ENCODE data around the gene TRPV3.
"Not testable (repeated sequence)": the region's sequence is repeated elsewhere in the genome, so short reads cannot be mapped to it uniquely, and the experiment has no call there.

Gene TRPV3

DNA sequence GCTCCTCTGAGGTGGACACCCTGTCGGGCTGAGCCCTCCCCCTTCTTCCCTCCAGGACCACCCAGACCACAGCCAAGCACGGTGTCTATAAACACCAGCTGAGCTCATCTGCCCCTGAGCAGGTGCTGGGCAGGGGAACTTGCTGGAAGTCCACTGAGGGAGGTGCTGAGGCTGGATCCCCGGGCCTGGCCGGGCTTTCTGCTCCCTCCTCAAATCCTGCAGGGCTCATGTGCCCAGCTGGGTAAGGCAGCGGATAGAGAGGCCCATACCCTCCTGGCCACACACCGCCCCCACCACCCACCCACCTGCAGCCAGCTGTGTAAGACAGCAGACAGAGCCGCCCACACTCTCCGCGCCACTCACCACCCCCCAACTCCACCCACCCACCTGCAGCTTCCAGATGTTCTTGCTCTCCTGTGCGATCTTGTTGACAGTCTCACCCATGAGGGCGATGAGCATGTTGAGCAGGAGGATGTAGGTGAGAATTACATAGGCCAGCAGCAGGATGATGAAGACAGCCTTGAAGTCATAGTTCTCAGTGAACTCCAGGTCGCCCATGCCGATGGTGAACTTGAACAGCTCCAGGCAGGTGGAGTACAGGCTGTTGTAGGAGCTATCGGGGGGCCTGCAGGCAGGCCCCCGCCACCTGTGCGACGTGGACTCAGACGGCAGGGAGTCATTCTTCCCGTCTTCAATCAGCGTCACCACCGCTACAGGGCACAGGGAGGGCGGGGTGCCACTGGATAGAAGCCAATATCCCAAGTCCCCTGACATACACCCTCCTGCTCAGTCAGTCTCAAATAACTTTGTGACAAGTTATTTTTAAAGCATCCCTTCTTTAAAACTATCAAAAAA is 15.9 kb upstream of the TRPV3 start:
- no peak for DNase-seq (ENCODE audit: low spot score)

DNA sequence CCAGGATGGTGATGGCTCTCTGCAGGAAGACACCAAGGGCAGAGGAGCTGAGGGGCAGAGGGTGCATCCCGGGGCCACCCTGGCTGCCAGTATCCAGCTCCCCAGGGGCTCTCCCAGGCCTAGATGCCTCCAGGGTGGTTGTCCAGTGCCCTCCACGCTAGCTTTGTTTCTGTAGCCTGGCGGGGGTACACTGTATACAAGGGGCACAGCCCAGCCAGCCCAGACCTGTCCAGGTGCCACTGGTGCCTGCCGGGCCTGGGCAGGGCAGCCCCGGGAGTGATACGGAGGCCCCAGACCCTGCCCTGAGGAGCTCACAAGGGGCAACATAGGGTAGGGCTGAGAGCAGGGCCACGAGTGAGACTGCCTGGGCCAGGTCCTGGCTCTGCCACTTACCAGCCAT is 14.6 kb upstream of the TRPV3 start:
- no peak for DNase-seq (ENCODE audit: low spot score)

- no peak for DNase-seq (ENCODE audit: low spot score)
These were observed 13.7 kb upstream of the TRPV3 start for GRCh38 chr17:3571043-3571900.

DNA sequence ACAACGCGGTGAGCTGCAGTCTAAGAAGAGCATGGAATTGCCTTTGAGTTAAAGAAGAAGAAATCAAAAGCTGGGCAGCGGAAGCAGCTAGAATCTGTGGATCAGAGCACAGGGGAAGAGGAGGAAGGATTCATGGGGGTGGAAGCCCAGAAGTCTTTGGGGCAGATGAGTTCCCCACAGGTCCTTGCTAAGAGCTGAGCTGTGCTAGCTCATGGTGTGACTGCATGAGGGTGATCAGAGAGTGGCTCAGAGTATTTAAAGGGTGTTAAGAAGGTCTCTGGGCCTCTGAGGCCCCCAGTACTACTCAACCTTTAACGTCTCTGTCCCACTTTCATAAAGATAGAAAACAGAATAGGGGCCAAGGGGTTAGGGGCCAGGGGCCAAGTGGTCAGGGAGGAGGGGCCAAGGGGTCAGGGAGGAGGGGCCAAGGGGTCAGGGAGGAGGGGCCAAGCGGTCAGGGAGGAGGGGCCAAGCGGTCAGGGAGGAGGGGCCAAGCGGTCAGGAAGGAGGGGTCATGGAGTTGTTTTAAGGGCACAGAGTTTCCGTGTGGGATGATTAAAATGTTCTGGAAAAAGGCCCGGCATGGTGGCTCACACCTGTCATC is 12.0 kb upstream of the TRPV3 start:
- no peak for DNase-seq (ENCODE audit: low spot score)

DNA sequence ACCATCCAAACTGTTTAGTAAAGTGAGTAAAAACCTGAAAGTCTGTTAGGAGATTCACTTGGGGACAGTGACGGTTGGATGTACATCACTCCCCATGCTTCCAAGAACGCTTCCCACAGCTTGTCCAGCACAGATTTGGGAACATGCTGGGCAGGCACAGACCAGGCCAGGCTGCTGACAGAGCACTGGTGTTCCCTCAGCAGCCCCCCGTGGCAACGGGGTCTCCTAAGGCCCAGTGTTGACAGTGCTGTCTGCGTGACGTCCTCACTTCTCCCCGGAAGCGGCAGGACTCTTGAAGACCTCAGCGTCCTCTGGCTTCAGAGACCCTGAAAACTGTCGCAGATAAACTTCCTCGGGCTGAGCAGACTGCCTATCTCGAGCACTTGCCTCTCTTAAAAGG is 8.9 kb upstream of the TRPV3 start:
- no peak for DNase-seq (ENCODE audit: low spot score)

DNA sequence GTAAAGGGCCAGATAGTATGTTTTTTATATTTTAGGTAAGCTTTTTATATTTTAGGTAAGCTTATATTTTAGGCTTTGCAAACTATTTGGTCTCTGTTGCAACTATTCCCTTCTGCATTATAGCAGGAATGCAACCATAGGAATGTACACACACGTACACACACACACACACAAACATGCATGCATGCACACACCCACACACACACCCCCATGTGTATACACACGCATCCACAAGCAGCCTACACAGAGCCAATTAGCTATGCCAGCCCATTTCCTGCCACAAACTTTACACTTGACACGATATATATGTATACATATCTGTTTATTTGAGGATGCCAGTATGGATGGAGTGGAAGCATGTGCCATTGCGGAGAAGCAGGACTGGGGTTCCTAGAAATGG is 7.5 kb upstream of the TRPV3 start:
- no peak for DNase-seq (ENCODE audit: low spot score)

- not testable (repeated sequence) for DNase-seq (ENCODE audit: low spot score)
These were observed 6.6 kb upstream of the TRPV3 start for GRCh38 chr17:3564241-3564640.

DNA sequence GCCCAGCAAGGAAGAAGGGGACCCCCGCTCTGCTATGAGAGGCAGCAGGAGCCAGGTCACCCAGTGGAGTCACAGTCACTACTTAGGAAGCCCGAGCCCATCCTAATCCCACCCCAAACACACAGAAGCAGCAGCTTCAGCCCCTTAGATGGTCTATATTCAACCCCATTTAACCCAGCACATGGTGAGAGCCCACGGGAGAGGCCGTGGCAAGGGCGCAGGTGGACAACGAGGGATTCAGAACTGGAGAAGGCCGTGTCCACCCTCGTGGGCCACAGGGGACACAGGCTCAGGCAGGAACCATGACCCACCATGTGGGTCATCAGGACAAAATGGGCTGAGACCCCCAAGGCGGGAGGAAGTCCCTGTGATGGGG is 1.6 kb upstream of the TRPV3 start:
- DNase-seq (ENCODE audit: low spot score) = no peak

DNA sequence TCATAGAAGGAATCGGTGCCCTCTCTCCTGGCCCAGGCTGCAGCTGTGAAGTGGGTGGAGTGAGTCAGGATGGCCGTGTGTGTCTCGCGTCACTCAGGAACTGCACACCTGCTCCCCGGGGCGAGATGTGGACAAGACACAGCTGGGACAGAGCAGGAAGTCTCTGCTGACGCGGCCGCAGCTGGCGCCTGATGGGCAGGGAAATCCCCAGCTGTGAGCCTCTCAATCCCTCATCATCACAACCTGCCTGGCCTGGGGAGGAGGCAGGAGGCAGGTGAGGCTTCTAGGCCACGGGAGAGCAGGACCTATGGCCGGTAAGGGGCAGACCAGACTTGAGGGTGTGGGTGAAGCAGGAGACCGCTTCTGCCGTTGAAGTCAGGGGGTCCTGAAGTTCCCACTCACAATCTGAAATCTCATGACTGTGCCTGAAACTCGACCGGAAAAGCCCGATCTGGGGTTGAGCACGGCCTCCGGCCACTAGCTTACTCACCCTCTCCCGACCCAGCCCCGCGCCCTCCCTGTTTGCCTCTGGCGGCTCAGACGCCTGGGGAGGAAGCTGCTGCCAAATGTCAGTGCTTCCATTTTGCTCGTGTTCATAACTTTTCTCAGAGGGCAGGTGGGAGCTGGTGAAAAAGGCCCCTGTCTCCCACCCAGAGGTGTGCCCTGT is 1.1 kb upstream of the TRPV3 start:
- peak; percentile 32 for DNase-seq (ENCODE audit: low spot score)

DNA sequence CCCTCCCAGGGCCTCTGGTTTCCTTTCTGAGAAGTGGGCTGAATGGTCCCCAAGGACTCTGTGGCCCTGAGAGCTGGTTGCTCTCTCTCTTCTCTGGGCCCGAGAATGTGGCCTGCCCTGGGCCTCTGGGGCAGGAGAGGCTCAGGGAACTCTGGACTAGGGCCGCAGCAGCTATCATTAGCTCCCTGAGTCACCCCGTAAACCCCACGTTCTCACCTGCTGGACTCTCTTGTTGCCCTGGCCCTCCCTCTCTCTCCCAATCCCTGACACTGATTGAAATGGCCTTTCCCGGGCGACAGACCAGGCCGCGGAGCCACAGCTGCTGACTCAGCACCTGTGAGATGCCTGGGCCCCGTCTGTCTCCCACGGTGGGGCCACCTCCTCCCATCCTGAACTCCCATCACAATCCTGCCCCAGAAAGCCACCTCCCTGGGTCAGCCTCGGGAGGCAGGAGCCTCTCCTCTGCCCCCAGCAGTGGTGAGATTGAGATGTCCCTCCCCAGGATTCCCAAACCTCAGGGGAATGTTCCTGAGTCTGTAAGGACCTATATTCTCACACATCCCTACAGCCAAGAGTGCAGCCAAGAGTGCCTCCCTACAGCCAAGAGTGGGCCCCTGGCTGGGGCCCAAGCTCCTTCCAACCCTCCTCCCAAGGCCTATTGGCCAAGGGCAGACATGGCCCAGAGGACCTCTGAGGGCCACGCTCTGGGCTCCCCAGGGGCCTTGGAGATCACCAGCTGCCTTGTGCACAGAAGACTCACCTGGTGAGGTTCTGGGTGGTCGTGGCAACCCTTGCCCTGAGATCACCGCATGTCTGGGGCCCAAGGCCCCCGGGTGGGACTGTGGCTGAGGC is 470 bp downstream of the TRPV3 start:
- DNase-seq (ENCODE audit: low spot score) = no peak

DNA sequence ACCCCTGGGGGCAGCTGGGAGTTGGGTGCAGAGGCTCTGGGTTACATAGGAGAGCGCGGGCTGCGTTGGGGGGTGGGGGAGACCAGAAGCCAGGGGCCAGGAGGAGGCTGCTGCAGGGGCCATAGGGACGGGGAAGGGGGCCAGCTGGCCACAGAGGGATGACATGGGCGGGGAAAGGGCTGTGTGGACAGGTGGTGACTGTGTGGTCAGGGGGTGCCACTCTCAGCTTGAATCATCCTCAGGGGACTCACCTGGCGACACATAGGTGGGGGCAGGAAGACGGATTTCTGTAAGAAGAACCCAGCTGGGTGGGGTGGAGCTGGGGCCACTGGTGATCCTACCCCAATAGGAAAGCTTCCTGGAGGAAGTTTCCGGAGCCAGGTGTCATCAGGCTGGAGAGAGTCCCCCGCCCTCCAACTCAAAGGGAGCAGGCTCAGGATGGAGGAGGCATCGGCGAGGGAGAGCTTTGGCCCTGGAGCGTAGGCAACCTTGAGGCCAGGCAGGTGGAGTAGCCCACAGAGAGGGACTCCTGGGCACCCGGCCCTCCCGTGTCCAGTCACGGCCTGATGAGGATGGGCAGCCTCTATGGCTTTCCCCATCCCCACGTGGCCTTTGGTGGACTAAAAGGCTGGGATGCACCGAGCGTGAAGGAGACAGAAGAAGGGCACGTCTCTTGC is 1.2 kb downstream of the TRPV3 start:
- DNase-seq (ENCODE audit: low spot score) = no peak

DNA sequence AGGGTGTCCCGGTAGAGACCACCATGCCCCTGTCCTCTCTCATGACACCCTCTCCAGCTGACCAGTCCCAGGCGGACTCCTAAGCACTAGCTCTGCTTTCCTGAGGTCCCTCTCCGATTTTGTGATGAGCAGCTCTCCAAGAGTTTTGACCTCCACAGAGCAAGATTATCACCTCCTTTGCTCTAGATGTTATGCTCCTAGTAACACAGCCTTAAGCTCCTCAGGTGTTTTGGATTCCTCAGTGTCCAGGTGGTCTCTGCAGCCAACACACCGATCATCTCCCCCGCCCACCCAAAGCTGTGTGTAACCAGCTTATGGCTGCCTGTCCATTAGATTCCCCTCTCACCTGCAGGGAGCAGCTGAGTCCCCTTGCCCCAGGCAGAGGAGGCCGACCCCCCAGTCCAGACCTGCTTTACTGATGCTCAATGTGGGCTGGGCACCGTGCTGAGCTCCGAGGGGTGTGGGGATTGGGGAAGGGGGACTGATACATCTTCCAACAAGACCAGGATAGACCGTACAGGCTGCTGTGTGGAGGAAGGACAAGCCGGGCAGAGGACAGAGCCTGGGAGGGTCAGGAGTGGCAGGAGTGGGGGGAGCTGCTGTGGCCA is 2.3 kb downstream of the TRPV3 start:
- no peak for DNase-seq (ENCODE audit: low spot score)

DNA sequence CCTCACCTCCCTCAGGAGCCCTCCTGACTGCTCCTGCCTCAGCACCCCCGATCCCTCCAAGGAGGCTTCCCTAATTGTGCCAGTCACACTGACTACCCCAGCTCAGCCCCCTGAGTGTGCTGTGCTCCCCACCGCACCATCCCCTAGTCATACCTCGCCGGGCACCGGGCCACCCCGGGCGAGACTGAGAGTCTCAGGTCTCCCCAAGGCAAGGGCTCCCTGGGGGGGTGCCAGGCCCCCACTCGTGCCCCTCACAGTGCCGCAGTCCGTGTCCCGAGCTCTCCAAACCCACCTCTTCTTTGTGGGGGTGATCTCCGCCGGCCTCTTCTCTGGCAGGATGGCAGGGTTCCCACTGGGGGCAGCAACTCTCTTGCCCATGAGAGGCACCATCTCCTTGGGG is 3.2 kb downstream of the TRPV3 start:
- no peak for DNase-seq (ENCODE audit: low spot score)

- no peak for DNase-seq (ENCODE audit: low spot score)
These were observed 3.9 kb downstream of the TRPV3 start for GRCh38 chr17:3553419-3554401.

- no peak for DNase-seq (ENCODE audit: low spot score)
These were observed 4.7 kb downstream of the TRPV3 start for GRCh38 chr17:3552916-3553315.

DNA sequence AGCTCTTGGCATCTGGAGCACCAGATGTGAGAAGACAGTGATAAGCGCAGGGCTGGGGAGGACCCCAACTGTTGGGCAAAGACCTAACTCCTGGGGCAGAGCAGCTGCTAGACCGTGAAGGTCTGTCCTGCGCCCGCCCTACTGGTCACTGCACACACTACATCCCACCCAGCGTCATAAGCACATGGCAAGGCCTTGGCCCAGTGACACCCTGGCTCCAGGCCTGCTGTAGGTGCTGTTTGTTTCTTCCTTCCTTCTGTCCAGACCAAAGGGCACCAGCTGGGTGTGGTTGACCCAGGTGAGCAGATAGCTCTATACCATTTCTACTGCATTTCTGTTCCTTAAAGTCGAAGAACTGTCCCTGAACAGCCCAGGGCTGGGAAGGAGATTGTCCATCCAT is 6.4 kb downstream of the TRPV3 start:
- DNase-seq (ENCODE audit: low spot score) = no peak

DNA sequence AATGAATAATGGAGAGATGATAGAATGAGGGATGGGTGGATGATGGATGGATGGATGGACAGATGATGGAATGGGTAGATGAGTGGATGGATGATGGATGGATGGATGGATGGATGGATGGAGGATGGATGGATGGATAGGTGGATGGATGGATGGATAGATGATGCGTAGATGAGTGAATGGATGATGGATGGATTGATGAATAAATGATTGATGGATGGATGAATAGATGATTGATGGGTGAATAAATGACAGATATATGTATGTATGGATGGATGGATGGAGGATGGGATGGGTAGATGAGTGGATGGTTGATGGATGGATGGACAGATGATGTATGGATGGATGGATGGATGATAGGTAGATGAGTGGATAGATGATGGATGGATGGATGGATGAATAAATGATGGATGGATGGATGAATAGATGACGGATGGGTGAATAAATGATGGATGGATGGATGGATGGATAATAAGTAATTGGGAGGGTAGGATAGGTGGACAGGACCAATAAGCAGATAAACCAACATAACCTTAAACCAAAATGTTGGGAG is 7.9 kb downstream of the TRPV3 start:
- no peak for DNase-seq (ENCODE audit: low spot score)

DNA sequence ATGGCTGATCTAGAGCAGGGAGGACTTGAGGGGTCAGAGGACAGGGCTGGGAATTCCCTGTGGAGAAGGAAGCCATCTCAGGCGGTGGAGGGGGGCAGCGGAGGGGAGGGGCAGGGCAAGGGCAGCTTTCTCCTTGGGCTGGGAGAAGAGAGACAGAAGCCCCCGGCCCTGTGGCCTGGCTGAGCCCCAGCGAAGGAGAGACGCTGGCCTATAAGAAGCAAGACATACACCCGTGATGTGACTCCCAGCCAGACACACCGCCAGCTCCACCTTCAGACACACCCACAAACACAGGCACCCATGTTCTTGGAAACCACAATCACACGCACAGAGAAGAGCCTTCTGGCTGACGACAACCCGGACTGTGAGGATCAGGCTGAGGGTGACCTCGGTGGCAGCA is 10.0 kb downstream of the TRPV3 start:
- DNase-seq (ENCODE audit: low spot score) = no peak

DNA sequence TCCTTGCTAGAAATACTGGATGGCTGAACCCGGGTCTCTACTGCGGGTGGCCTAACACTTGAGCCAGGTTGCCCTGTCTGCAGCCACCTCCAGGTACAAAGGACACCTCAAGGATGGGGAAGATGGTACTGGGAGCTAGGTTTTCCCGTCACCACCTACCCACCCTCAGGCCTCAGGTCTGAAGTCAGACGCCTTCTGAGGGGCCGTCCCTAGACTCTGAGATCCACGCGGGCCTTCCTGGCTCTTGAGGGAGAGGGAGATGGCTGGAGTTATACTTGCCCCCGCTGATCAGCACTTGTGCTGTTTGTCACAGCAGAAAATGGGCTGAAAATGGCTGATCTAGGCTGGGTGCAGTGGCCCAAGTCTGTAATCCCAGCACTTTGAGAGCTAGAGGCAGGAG is 10.6 kb downstream of the TRPV3 start:
- DNase-seq (ENCODE audit: low spot score) = no peak
